Measurements from ENCODE around the gene TAS2R1.

- TF ChIP-seq CTCF (IDR thresholded peaks at IDR 0.05) (no peak), ZFX (IDR thresholded peaks at IDR 0.05; ENCODE audit: borderline replicate concordance) (no peak)
Observed at GRCh38 chr5:9624196-9624947, 5.8 kb downstream of the TAS2R1 start.

Measured in 22Rv1 (cell line).